ENCODE measurements around the gene RACGAP1. TPM values are rescaled to one million over a fixed set of nuclear protein-coding genes. Genes with fewer than 3 reads are reported as not detected.

The RACGAP1 gene
- total RNA-seq, 4 donors from 2014 or later = 20.1 to 44.7 (median 33.6) TPM

DNA sequence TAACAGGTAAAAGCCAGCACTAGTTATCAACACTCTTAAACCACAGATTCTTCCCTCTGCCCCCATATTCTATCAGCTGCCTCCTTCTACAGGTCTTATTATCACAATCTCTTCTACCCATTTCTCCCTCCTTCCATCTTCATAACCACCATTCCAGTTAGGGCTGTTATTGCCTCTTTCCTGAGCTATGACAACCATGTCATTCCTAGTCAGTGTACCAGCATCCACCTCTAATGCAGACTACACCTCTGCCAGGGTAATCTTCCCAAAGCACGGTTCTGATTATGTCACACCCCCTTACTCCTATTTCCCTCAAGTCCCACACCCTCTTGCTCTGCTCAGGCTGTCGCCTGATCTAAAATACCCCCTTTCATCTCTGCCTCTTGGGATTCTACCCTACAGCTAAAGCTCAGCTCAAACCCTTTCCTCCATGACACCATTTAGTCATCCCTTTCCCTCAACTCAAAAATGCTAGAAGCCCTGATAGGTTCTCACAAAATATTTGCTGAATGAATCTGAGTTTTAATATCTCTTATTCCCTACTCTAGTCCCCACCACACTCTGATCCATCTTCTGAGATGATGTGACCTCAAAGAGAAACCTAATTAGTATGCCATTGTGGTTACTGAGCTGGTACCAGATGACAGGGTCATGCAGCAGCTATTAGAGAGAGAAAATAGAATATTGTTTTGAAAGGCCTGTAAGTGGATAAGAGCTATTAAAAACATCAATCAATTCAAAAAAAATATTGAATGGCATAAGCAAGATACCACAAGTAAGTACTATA lies 11.7 kb downstream of the RACGAP1 start:
- H3K4me3 ChIP-seq = no peak overlapping the region
- H3K4me1 ChIP-seq = peaks cover 0 to 28% (median 0%) of the 10 kb centered on the region in 3 donors
- peaks cover 0 to 45% (median 0%) of the 10 kb centered on the region in 3 donors for H3K36me3 ChIP-seq
- no peaks in the 10 kb centered on the region for H3K27me3 ChIP-seq
- intact Hi-C loops (cut with DNase I) = no loop called here
- H3K27ac ChIP-seq = no peak overlapping the region
- no peaks in the 10 kb centered on the region for H3K9me3 ChIP-seq
- DNase-seq = no peak
- 79 to 89% methylated on average over 2 of the region's 2 CpGs for WGBS, 2 donors
- TF ChIP-seq CTCF (IDR thresholded peaks at IDR 0.05) = no peak
- no peak for TF ChIP-seq POLR2A (IDR thresholded peaks at IDR 0.05)

DNA sequence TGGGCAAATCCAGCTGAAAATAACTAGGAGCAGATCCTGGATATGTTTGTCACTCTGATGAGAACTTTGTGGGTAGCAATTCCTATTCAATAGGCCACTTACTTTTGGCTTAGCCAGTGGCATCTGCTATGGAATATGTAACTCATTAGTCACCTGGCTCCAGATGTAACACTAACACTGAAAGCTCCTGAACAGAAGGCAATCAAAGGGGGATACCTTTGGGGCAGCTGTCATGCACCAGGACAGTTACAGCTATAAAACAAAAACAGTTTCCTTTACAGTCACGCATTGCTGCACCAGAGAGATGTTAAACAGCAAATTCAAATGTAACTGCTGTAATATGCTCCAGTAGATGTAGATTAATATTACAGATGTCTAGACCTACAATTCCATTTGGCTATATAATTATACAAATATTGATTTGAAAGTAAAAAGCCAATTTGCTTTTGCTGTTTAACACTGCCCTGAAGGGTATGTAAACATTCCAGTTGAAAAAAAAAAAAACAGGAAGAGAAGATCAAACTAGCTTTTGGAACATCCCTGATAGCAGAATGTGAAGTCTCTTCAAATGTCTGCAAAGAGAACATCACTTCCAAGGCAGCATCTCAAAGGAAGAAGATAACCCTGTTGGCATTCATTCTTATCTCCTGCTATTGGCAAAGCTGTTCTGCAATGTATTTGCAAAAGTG lies 18.4 kb downstream of the RACGAP1 start:
- no peak for TF ChIP-seq POLR2A (IDR thresholded peaks at IDR 0.05)
- no peak for TF ChIP-seq CTCF (IDR thresholded peaks at IDR 0.05)
- intact Hi-C loops (cut with DNase I) = no loop called here
- H3K36me3 ChIP-seq = peaks cover 0 to 50% (median 0%) of the 10 kb centered on the region in 3 donors
- peaks cover 0 to 3% (median 0%) of the 10 kb centered on the region in 3 donors for H3K4me1 ChIP-seq
- no peak overlapping the region for H3K27ac ChIP-seq
- H3K9me3 ChIP-seq = no peaks in the 10 kb centered on the region
- WGBS, 2 donors = 57 to 84% methylated on average over 1 of the region's 1 CpG
- no peak for DNase-seq
- no peaks in the 10 kb centered on the region for H3K27me3 ChIP-seq
- no peak overlapping the region for H3K4me3 ChIP-seq

DNA sequence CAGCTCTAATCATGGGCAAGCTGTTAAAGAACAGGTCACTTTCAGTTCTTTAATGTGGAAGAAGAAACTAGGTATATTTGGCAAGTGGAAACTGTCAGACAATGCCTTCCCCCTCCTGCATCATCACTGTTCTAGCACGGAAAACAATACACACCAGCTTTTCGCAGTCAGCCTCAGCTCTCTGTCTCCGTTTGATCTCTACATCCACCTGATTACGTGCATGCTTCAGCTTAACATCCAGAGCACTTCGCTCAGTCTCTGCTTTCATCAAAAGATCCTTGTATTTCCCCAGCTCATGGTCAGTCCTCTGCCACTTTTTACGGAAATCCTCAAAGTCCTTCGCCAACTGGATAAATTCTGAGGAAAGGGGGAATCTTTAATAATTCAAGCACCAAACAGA lies 19.0 kb downstream of the RACGAP1 start:
- no peak for DNase-seq
- H3K27me3 ChIP-seq = no peaks in the 10 kb centered on the region
- 89 to 92% methylated on average over 7 of the region's 7 CpGs for WGBS, 2 donors
- peaks cover 0 to 53% (median 0%) of the 10 kb centered on the region in 3 donors for H3K36me3 ChIP-seq
- H3K4me3 ChIP-seq = no peak overlapping the region
- intact Hi-C loops (cut with DNase I) = no loop called here
- TF ChIP-seq CTCF (IDR thresholded peaks at IDR 0.05) (no peak), POLR2A (IDR thresholded peaks at IDR 0.05) (no peak)
- no peaks in the 10 kb centered on the region for H3K9me3 ChIP-seq
- no peak overlapping the region for H3K27ac ChIP-seq
- H3K4me1 ChIP-seq = peaks cover 0 to 3% (median 0%) of the 10 kb centered on the region in 3 donors

- intact Hi-C loops (cut with DNase I) = no loop called here
- H3K27ac ChIP-seq = peak overlapping the region in 1 of 4 donors; percentile 14
- TF ChIP-seq POLR2A (IDR thresholded peaks at IDR 0.05) = no peak
- no peak for TF ChIP-seq CTCF (IDR thresholded peaks at IDR 0.05)
- peaks cover 0 to 56% (median 5%) of the 10 kb centered on the region in 3 donors for H3K36me3 ChIP-seq
- H3K4me3 ChIP-seq = no peak overlapping the region
- no peaks in the 10 kb centered on the region for H3K27me3 ChIP-seq
- DNase-seq = no peak
- peaks cover 0 to 3% (median 0%) of the 10 kb centered on the region in 3 donors for H3K4me1 ChIP-seq
- WGBS, 2 donors = 60 to 83% methylated on average over 3 of the region's 3 CpGs
- H3K9me3 ChIP-seq = no peaks in the 10 kb centered on the region
These were observed 20.1 kb downstream of the RACGAP1 start for GRCh38 chr12:50005175-50005574.

- Histone ChIP-seq H3K4me1 (peaks cover 0 to 3% (median 0%) of the 10 kb centered on the region in 3 donors), H3K27me3 (no peaks in the 10 kb centered on the region), H3K27ac (peak overlapping the region in 1 of 4 donors; percentile 36), H3K36me3 (peaks cover 0 to 61% (median 5%) of the 10 kb centered on the region in 3 donors), H3K4me3 (no peak overlapping the region), H3K9me3 (no peaks in the 10 kb centered on the region)
- DNase-seq = no peak
- TF ChIP-seq CTCF (IDR thresholded peaks at IDR 0.05) (no peak), POLR2A (IDR thresholded peaks at IDR 0.05) (no peak)
- intact Hi-C loops (cut with DNase I) = no loop called here
These were observed 20.6 kb downstream of the RACGAP1 start for GRCh38 chr12:50004696-50005095.
